ENCODE data around the gene PHACTR2. TPM values are rescaled to one million over a fixed set of nuclear protein-coding genes. Genes with fewer than 3 reads are reported as not detected.

Gene PHACTR2
- total RNA-seq, 4 donors from 2014 or later = 95.0 to 127 (median 111) TPM

DNA sequence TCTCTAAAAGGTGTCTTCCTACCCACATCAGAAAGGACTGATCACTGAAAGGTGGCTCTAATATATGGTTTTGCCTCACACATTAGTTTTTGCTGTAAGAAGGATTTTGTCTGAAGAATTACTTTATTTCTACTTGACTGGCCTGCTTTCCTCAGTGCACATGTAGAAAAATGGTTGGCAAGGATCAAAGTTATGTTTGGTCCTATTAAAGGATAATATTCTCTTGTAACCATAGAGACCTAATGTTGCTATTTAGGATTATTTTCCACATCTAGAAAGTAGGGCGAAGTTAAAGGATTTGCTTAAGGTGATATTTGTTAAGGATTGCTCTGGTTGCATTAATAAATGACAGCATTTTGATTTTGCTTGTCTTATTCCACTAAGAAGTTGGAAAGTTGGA, 40.7 kb downstream of the PHACTR2 start:
- H3K4me1 ChIP-seq = peaks cover 0 to 3% of the 10 kb centered on the region in 2 donors
- H3K36me3 ChIP-seq = peaks cover 0 to 3% of the 10 kb centered on the region in 2 donors
- no peaks in the 10 kb centered on the region for H3K27me3 ChIP-seq
- TF ChIP-seq, protein P1, sequence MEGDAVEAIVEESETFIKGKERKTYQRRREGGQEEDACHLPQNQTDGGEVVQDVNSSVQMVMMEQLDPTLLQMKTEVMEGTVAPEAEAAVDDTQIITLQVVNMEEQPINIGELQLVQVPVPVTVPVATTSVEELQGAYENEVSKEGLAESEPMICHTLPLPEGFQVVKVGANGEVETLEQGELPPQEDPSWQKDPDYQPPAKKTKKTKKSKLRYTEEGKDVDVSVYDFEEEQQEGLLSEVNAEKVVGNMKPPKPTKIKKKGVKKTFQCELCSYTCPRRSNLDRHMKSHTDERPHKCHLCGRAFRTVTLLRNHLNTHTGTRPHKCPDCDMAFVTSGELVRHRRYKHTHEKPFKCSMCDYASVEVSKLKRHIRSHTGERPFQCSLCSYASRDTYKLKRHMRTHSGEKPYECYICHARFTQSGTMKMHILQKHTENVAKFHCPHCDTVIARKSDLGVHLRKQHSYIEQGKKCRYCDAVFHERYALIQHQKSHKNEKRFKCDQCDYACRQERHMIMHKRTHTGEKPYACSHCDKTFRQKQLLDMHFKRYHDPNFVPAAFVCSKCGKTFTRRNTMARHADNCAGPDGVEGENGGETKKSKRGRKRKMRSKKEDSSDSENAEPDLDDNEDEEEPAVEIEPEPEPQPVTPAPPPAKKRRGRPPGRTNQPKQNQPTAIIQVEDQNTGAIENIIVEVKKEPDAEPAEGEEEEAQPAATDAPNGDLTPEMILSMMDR (IDR thresholded peaks at IDR 0.05) = no peak
- no peak for TF ChIP-seq POLR2A (IDR thresholded peaks at IDR 0.05)
- WGBS, 2 donors = 82 to 86% methylated on average over 1 of the region's 1 CpG
- no peak overlapping the region for H3K4me3 ChIP-seq (replicated peaks in 1 of 3)
- intact Hi-C loops (cut with DNase I) = no loop called here
- no peaks in the 10 kb centered on the region for H3K9me3 ChIP-seq
- no peak overlapping the region for H3K27ac ChIP-seq
- DNase-seq = no peak

DNA sequence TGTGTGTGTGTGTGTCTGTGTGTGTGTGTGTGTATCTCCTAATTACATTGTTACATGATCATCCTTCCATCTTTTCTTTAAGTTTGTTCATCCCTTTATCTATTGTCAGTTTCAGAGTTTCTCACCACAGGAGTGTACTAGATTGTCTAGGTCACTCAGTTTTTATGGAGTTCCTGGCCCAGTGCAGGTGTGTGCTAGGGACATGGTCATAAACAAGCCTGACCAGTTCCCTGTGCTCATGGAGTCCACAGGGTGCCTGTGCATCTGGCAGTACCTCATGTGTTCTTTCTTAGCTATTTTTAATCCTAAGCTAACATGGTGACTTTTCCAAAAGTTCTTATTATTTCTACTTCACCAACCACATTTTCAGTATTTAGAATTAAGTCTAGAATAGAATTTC, 43.9 kb downstream of the PHACTR2 start:
- no peaks in the 10 kb centered on the region for H3K27me3 ChIP-seq
- H3K4me1 ChIP-seq = peaks cover 0 to 3% of the 10 kb centered on the region in 2 donors
- no peak overlapping the region for H3K27ac ChIP-seq
- H3K4me3 ChIP-seq (replicated peaks in 1 of 3) = no peak overlapping the region
- DNase-seq = no peak
- intact Hi-C loops (cut with DNase I) = no loop called here
- no peak for TF ChIP-seq POLR2A (IDR thresholded peaks at IDR 0.05)
- H3K36me3 ChIP-seq = no peaks in the 10 kb centered on the region
- no peaks in the 10 kb centered on the region for H3K9me3 ChIP-seq

DNA sequence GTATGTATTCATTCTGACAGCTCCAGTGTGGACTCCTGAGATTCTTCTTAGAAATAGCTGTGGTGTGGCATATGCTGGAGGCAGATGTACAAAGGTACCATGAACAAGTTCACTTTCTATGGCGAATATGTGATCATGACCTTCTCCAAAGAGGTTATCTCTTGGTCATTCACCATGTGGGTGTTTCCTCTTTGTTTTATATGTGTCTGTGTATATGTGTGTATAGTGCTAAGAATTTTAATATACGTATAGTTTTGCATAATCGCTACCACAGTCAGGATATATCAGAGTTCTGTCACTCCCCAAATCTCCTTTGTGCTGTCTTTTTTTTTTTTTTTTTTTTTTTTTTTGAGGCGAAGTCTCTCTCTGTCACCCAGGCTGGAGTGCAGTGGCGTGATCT, 47.1 kb downstream of the PHACTR2 start:
- H3K4me1 ChIP-seq = no peaks in the 10 kb centered on the region
- H3K27ac ChIP-seq = no peak overlapping the region
- H3K9me3 ChIP-seq = no peaks in the 10 kb centered on the region
- intact Hi-C loops (cut with DNase I) = no loop called here
- 97 to 99% methylated on average over 5 of the region's 5 CpGs for WGBS, 2 donors
- no peaks in the 10 kb centered on the region for H3K27me3 ChIP-seq
- H3K36me3 ChIP-seq = no peaks in the 10 kb centered on the region
- H3K4me3 ChIP-seq (replicated peaks in 1 of 3) = no peak overlapping the region
- no peak for DNase-seq
- TF ChIP-seq, protein P1 (IDR thresholded peaks at IDR 0.05) = no peak
- no peak for TF ChIP-seq POLR2A (IDR thresholded peaks at IDR 0.05)

DNA sequence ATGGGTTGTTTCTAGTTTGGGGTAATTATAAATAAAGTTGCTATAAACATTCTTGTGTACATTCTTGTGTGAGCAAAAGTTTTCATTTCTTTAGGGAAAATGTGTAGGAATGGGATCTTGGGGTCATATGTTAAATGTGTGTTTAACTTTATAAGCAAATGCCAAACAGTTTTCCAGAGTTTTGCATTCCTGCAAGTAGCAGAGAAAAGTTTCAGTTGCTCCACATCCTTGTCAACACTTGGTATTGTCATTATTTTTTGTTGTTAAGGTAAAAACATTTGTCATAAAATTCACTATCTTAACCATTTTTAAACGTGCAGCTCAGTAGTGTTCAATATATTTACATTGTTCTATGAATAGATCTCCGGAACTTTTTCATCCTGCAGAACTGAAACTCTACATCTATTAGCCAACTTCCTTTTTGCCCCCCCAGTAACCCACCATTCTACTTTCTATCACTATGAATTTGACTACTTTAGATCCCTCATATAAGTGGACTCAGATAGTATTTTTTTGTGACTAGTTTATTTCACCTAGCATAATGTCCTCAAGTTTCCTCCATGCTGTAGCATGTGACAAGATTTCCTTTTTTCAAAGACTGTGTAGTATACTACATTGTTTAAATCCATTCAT, 48.4 kb downstream of the PHACTR2 start:
- no peak for DNase-seq
- Histone ChIP-seq H3K4me3 (replicated peaks in 1 of 3) (no peak overlapping the region), H3K4me1 (no peaks in the 10 kb centered on the region), H3K36me3 (no peaks in the 10 kb centered on the region), H3K27me3 (no peaks in the 10 kb centered on the region), H3K9me3 (no peaks in the 10 kb centered on the region), H3K27ac (no peak overlapping the region)
- 83 to 87% methylated on average over 2 of the region's 2 CpGs for WGBS, 2 donors
- TF ChIP-seq, protein P1 (IDR thresholded peaks at IDR 0.05) = no peak
- TF ChIP-seq POLR2A (IDR thresholded peaks at IDR 0.05) = no peak
- intact Hi-C loops (cut with DNase I) = no loop called here

DNA sequence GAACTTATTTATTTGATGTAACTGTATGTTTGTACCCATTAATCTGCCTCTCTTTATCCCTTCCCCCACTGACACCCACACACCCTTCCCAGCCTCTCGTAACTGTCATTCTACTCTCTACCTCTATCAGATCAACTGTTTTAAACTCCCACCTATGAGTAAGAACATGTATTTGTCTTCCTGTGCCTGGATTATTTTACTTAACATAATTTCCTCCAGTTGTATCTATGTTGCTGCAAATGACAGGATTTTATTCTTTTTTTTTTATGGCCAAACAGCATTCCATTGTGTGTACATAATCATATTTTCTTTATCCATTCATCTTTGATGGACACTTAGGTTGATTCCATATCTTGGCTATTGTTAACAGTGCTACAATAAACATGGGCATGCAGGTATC, 49.3 kb downstream of the PHACTR2 start:
- Histone ChIP-seq H3K27me3 (no peaks in the 10 kb centered on the region), H3K27ac (no peak overlapping the region), H3K36me3 (no peaks in the 10 kb centered on the region), H3K4me1 (no peaks in the 10 kb centered on the region), H3K9me3 (no peaks in the 10 kb centered on the region), H3K4me3 (replicated peaks in 1 of 3) (no peak overlapping the region)
- TF ChIP-seq POLR2A (IDR thresholded peaks at IDR 0.05) = no peak
- TF ChIP-seq, protein P1 (IDR thresholded peaks at IDR 0.05) = no peak
- intact Hi-C loops (cut with DNase I) = no loop called here
- WGBS, 2 donors = 95 to 100% methylated on average over 1 of the region's 1 CpG
- no peak for DNase-seq

All from thyroid gland (tissue), 4 donors.